Smooth muscle cell (in vitro differentiated cells): ENCODE data around the gene ETV6. TPM values are rescaled to one million over a fixed set of nuclear protein-coding genes. Genes with fewer than 3 reads are reported as not detected.
"Not testable (repeated sequence)": the region's sequence is repeated elsewhere in the genome, so short reads cannot be mapped to it uniquely, and the experiment has no call there.

Experiments used
- DNase-seq: peaks from one replicate; lab custom pipeline; 2025; ENCODE audit not compliant: unreplicated experiment; lab: John Stamatoyannopoulos, UW
- H2AFZ ChIP-seq: fragments of 200-600 bp; sonication (generic); 2 replicates; pipeline ENCODE4 v1.6.0; 2016; ENCODE audit warnings: antibody characterized with exemption, low read depth, mild to moderate bottlenecking
- H3F3A ChIP-seq: fragments of 200-600 bp; sonication (generic); 2 replicates; pipeline ENCODE4 v1.6.0; 2017; ENCODE audit warnings: antibody characterized with exemption, low read depth
- H3K27ac ChIP-seq: fragments of 200-600 bp; sonication (generic); 2 replicates; pipeline ENCODE4 v1.5.1; 2016; ENCODE audit warnings: low read depth, mild to moderate bottlenecking
- H3K27me3 ChIP-seq: fragments of 200-600 bp; sonication (generic); 2 replicates; pipeline ENCODE4 v1.6.1; 2016; ENCODE audit warnings: low read depth, mild to moderate bottlenecking
- H3K36me3 ChIP-seq: fragments of 200-600 bp; sonication (generic); 2 replicates; pipeline ENCODE4 v1.5.1; 2016; ENCODE audit warnings: low read depth
- H3K4me1 ChIP-seq: fragments of 200-600 bp; sonication (generic); 2 replicates; pipeline ENCODE4 v1.5.1; 2016; ENCODE audit warnings: low read depth
- H3K4me2 ChIP-seq: fragments of 200-600 bp; sonication (generic); 2 replicates; pipeline ENCODE4 v1.6.0; 2016; ENCODE audit warnings: mild to moderate bottlenecking
- H3K4me3 ChIP-seq: fragments of 200-600 bp; sonication (generic); 2 replicates; pipeline ENCODE4 v1.5.1; 2016; ENCODE audit warnings: mild to moderate bottlenecking
- H3K79me2 ChIP-seq: fragments of 200-600 bp; sonication (generic); 2 replicates; pipeline ENCODE4 v1.6.0; 2016; ENCODE audit warnings: low read depth, mild to moderate bottlenecking
- H3K9ac ChIP-seq: fragments of 200-600 bp; sonication (generic); 2 replicates; pipeline ENCODE4 v1.6.0; 2016; ENCODE audit warnings: low read depth
- H3K9me3 ChIP-seq: fragments of 200-600 bp; sonication (generic); replicated peaks from 2 replicates; pipeline ENCODE4 v1.5.1; 2016; ENCODE audit warnings: low read depth
- H4K20me1 ChIP-seq: fragments of 200-600 bp; sonication (generic); 2 replicates; pipeline ENCODE4 v1.6.0; 2016; ENCODE audit warnings: low read depth
- WGBS: methylation state at CpG from one replicate; pipeline ENCODE4 v1.1.7; 2016; ENCODE audit warnings: low lambda C conversion rate; 5-methylcytosine and 5-hydroxymethylcytosine counted together
- polyA plus RNA-seq: library from polyadenylated mRNA; unstranded; fragments of >200 nt; fragmentation: Nextera tagmentation; extraction: Ambion mirVana; gene quantifications from 2 replicates; pipeline ENCODE4 v1.2.1, GENCODE V29; 2016
- total RNA-seq: library from RNA; depleted of rRNA; stranded (reverse); fragments of >200 nt; gene quantifications from 2 replicates; pipeline ENCODE4 v1.2.3, GENCODE V29; 2014
- TF ChIP-seq, protein P1 (sequence below): fragments of 200-600 bp; sonication (generic); IDR thresholded peaks from 2 replicates; pipeline ENCODE4 v1.5.1; 2017; ENCODE audit warnings: borderline replicate concordance, mild to moderate bottlenecking, antibody characterized with exemption; ENCODE audit not compliant: insufficient read depth, poor library complexity, severe bottlenecking

Gene ETV6
- total and polyA plus RNA-seq, 2 experiments from 2014 or later, result 11.5 to 23.8 TPM

- H3K9me3 ChIP-seq, result no peaks in the 10 kb centered on the region
- H3F3A ChIP-seq, result no peaks in the 10 kb centered on the region
- no peaks in the 10 kb centered on the region for H3K27me3 ChIP-seq
- H3K36me3 ChIP-seq, result no peaks in the 10 kb centered on the region
- no peak overlapping the region for H2AFZ ChIP-seq
- peaks cover 6% of the 10 kb centered on the region for H3K4me1 ChIP-seq
- 86% methylated on average over 7 of the region's 7 CpGs for WGBS
- H3K4me2 ChIP-seq, result no peak overlapping the region
- H3K79me2 ChIP-seq, result no peaks in the 10 kb centered on the region
- TF ChIP-seq, protein P1, sequence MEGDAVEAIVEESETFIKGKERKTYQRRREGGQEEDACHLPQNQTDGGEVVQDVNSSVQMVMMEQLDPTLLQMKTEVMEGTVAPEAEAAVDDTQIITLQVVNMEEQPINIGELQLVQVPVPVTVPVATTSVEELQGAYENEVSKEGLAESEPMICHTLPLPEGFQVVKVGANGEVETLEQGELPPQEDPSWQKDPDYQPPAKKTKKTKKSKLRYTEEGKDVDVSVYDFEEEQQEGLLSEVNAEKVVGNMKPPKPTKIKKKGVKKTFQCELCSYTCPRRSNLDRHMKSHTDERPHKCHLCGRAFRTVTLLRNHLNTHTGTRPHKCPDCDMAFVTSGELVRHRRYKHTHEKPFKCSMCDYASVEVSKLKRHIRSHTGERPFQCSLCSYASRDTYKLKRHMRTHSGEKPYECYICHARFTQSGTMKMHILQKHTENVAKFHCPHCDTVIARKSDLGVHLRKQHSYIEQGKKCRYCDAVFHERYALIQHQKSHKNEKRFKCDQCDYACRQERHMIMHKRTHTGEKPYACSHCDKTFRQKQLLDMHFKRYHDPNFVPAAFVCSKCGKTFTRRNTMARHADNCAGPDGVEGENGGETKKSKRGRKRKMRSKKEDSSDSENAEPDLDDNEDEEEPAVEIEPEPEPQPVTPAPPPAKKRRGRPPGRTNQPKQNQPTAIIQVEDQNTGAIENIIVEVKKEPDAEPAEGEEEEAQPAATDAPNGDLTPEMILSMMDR, result no peak
- DNase-seq, result no peak
- H3K4me3 ChIP-seq, result no peak overlapping the region
- no peaks in the 10 kb centered on the region for H4K20me1 ChIP-seq
- H3K9ac ChIP-seq, result no peak overlapping the region
- no peak overlapping the region for H3K27ac ChIP-seq
Observed at GRCh38 chr12:11628353-11628752, 21.1 kb upstream of the ETV6 start.

GRCh38 chr12:11630046-11630706 lies 19.3 kb upstream of the ETV6 start:
- no peak overlapping the region for H3K9ac ChIP-seq
- H3K4me1 ChIP-seq, result no peaks in the 10 kb centered on the region
- H3K4me2 ChIP-seq, result no peak overlapping the region
- no peaks in the 10 kb centered on the region for H3K36me3 ChIP-seq
- no peak overlapping the region for H3K4me3 ChIP-seq
- no peaks in the 10 kb centered on the region for H3F3A ChIP-seq
- no peak for DNase-seq
- H4K20me1 ChIP-seq, result no peaks in the 10 kb centered on the region
- TF ChIP-seq, protein P1, result no peak
- 84% methylated on average over 5 of the region's 5 CpGs for WGBS
- no peak overlapping the region for H3K27ac ChIP-seq
- H3K79me2 ChIP-seq, result no peaks in the 10 kb centered on the region
- no peak overlapping the region for H2AFZ ChIP-seq
- no peaks in the 10 kb centered on the region for H3K27me3 ChIP-seq
- no peaks in the 10 kb centered on the region for H3K9me3 ChIP-seq

GRCh38 chr12:11631288-11631687 lies 18.2 kb upstream of the ETV6 start:
- H3K79me2 ChIP-seq, result no peaks in the 10 kb centered on the region
- WGBS, result 87% methylated on average over 1 of the region's 1 CpG
- H3F3A ChIP-seq, result no peaks in the 10 kb centered on the region
- H3K27ac ChIP-seq, result no peak overlapping the region
- H2AFZ ChIP-seq, result no peak overlapping the region
- no peaks in the 10 kb centered on the region for H3K36me3 ChIP-seq
- no peak overlapping the region for H3K9ac ChIP-seq
- H3K27me3 ChIP-seq, result no peaks in the 10 kb centered on the region
- H3K4me2 ChIP-seq, result no peak overlapping the region
- H4K20me1 ChIP-seq, result no peaks in the 10 kb centered on the region
- H3K4me3 ChIP-seq, result no peak overlapping the region
- TF ChIP-seq, protein P1, result no peak
- H3K4me1 ChIP-seq, result no peaks in the 10 kb centered on the region
- no peaks in the 10 kb centered on the region for H3K9me3 ChIP-seq
- no peak for DNase-seq

DNA sequence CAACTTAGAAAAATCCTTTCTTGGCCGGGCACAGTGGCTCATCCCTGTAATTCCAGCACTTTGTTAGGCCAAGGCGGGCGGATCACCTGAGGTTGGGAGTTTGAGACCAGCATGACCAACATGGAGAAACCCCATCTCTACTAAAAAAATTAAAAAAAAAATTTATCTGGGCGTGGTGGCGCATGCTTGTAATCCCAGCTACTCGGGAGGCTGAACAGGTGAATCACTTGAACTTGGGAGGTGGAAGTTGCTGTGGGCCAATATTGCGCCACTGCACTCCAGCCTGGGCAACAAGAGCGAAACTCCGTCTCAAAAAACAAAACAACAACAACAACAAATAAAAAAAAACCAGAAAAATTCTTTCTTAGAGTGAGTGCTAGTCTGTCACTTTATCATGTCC lies 17.6 kb upstream of the ETV6 start:
- not testable (repeated sequence) for H3K9me3 ChIP-seq, H4K20me1 ChIP-seq, H3K4me3 ChIP-seq, H2AFZ ChIP-seq, H3K36me3 ChIP-seq, H3K27me3 ChIP-seq, H3K4me2 ChIP-seq, H3K79me2 ChIP-seq, H3K9ac ChIP-seq, DNase-seq, H3K4me1 ChIP-seq, H3F3A ChIP-seq, H3K27ac ChIP-seq
- WGBS, result 97% methylated on average over 9 of the region's 9 CpGs
